Measurements from ENCODE around the gene CHAT. TPM values are rescaled to one million over a fixed set of nuclear protein-coding genes. Genes with fewer than 3 reads are reported as not detected.

CHAT gene
- total RNA-seq, 4 donors from 2014 or later = not detected

DNA sequence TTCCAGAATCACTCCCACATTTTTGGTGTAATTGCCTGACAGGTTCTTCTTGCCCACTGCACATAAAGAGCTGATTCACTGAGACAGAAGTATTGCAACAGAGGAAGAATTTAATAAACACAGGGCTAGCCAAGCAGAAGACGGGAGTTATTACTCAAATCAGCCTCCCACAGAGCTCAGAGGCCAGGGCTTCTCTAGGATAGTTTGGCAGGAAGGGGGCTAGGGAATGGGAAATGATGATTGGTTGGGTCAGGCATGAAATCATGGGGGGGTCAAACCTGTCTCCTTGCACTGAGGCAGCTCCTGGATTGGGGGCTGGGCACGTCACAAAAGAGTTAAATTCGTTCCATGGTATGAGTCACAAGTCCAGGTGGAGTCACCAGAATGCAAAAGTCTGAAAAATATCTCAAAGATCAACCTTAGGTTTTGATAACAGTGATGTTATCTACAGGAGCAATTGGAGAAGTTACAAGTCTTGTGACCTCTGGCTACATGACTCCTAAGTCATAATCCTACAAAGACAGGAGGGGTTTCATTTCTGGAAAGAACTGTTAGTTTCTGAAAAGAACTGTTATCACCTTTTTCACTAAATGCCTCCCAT is 44.7 kb upstream of the CHAT start:
- H3K4me1 ChIP-seq = no peaks in the 10 kb centered on the region
- H3K36me3 ChIP-seq = no peaks in the 10 kb centered on the region
- no peak for DNase-seq
- H3K27me3 ChIP-seq = peaks cover 0 to 4% (median 0%) of the 10 kb centered on the region in 3 donors
- H3K4me3 ChIP-seq = no peak overlapping the region
- ATAC-seq = no peak
- in situ Hi-C loops (cut with MboI; ENCODE audit: low sequenced_read_pairs in 4 of 4) (no loop called here), intact Hi-C loops (cut with DNase I; ENCODE audit: low total_unique reads) (no loop called here)
- TF ChIP-seq, protein P1, sequence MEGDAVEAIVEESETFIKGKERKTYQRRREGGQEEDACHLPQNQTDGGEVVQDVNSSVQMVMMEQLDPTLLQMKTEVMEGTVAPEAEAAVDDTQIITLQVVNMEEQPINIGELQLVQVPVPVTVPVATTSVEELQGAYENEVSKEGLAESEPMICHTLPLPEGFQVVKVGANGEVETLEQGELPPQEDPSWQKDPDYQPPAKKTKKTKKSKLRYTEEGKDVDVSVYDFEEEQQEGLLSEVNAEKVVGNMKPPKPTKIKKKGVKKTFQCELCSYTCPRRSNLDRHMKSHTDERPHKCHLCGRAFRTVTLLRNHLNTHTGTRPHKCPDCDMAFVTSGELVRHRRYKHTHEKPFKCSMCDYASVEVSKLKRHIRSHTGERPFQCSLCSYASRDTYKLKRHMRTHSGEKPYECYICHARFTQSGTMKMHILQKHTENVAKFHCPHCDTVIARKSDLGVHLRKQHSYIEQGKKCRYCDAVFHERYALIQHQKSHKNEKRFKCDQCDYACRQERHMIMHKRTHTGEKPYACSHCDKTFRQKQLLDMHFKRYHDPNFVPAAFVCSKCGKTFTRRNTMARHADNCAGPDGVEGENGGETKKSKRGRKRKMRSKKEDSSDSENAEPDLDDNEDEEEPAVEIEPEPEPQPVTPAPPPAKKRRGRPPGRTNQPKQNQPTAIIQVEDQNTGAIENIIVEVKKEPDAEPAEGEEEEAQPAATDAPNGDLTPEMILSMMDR (IDR thresholded peaks at IDR 0.05 in 4 of 5, conservative IDR thresholded peaks at IDR 0.05 in 1 of 5) = no peak
- TF ChIP-seq POLR2A (IDR thresholded peaks at IDR 0.05) = no peak
- no peak overlapping the region for H3K27ac ChIP-seq
- H3K9me3 ChIP-seq = no peaks in the 10 kb centered on the region

- in situ Hi-C loops (cut with MboI; ENCODE audit: low sequenced_read_pairs in 4 of 4) = no loop called here
- TF ChIP-seq, protein P1 (IDR thresholded peaks at IDR 0.05 in 4 of 5, conservative IDR thresholded peaks at IDR 0.05 in 1 of 5) = no peak
- intact Hi-C loops (cut with DNase I; ENCODE audit: low total_unique reads) = loop anchor here (5.0 kb wide), 1 partner anchor 844 kb away; no protein-coding TSS in a partner anchor
- Histone ChIP-seq H3K27me3 (no peaks in the 10 kb centered on the region), H3K9me3 (no peaks in the 10 kb centered on the region), H3K36me3 (no peaks in the 10 kb centered on the region), H3K4me3 (no peak overlapping the region), H3K27ac (no peak overlapping the region), H3K4me1 (no peaks in the 10 kb centered on the region)
- DNase-seq (no peak), ATAC-seq (no peak)
These were observed 42.4 kb upstream of the CHAT start for GRCh38 chr10:49571388-49571787.

DNA sequence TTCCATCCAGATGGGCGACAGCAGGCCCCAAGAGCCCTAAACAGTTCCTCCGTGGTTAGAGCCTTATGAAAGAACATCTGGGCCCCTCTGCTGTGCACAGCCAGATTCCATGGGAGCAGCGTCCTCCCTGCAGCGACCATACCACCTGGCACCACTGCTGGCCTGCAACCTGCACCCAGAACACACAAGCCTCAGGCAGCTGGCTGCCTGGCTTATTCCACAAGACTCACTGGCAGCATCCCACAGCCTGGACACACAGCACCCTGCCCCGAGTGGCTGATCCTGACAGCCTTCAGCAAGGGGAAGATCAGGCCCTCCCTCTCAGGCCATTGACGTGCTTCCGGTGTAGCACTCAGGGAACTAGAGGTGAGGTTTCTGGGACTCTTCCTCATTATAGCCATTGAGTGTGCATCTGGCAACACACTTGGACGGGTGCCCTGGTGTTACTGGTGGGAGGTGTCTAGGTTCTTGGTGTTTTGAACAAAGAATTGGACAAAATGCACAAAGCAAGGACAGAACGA is 41.2 kb upstream of the CHAT start:
- H3K36me3 ChIP-seq = no peaks in the 10 kb centered on the region
- intact Hi-C loops (cut with DNase I; ENCODE audit: low total_unique reads) = loop anchor here (5.0 kb wide), 1 partner anchor 845 kb away; no protein-coding TSS in a partner anchor
- no peaks in the 10 kb centered on the region for H3K9me3 ChIP-seq
- H3K27ac ChIP-seq = no peak overlapping the region
- ATAC-seq = no peak
- H3K4me3 ChIP-seq = no peak overlapping the region
- in situ Hi-C loops (cut with MboI; ENCODE audit: low sequenced_read_pairs in 4 of 4) = no loop called here
- DNase-seq = no peak
- no peak for TF ChIP-seq POLR2A (IDR thresholded peaks at IDR 0.05)
- TF ChIP-seq, protein P1 (IDR thresholded peaks at IDR 0.05 in 4 of 5, conservative IDR thresholded peaks at IDR 0.05 in 1 of 5) = no peak
- H3K27me3 ChIP-seq = no peaks in the 10 kb centered on the region
- H3K4me1 ChIP-seq = no peaks in the 10 kb centered on the region

GRCh38 chr10:49575489-49576072 is 38.3 kb upstream of the CHAT start:
- intact Hi-C loops (cut with DNase I; ENCODE audit: low total_unique reads) (no loop called here), in situ Hi-C loops (cut with MboI; ENCODE audit: low sequenced_read_pairs in 4 of 4) (no loop called here)
- TF ChIP-seq, protein P1 (IDR thresholded peaks at IDR 0.05 in 4 of 5, conservative IDR thresholded peaks at IDR 0.05 in 1 of 5) = no peak
- no peak for TF ChIP-seq POLR2A (IDR thresholded peaks at IDR 0.05)
- Histone ChIP-seq H3K27me3 (no peaks in the 10 kb centered on the region), H3K4me1 (no peaks in the 10 kb centered on the region), H3K4me3 (no peak overlapping the region), H3K27ac (no peak overlapping the region), H3K9me3 (no peaks in the 10 kb centered on the region), H3K36me3 (no peaks in the 10 kb centered on the region)
- DNase-seq = no peak
- ATAC-seq = no peak

Data from gastrocnemius medialis (tissue), 4 donors.